Panc1 (cell line): ENCODE measurements around the gene RFFL. TPM values are rescaled to one million over a fixed set of nuclear protein-coding genes. Genes with fewer than 3 reads are reported as not detected.

ENCODE experiments used
- ATAC-seq: fragments of 200-7000 bp; cut with Tn5 transposase; 2 replicates; pipeline ENCODE4 v1.9.1; 2020; ENCODE audit warnings: mild to moderate bottlenecking, moderate library complexity
- BruUV-seq: library from RNA; stranded (reverse); fragments of 400-500 nt; replicated peaks from 2 replicates; lab custom pipeline; 2021; lab: Mats Ljungman, UMichigan
- CTCF ChIA-PET: fragments of 300-600 bp; sonication (Branson Sonifier 250); formaldehyde crosslinking; loops from one replicate; lab custom pipeline; 2022; ENCODE audit warnings: antibody characterized with exemption; lab: Charles Lee
- POLR2A ChIA-PET: fragments of 300-600 bp; sonication (Branson Sonifier 250); formaldehyde crosslinking; loops from one replicate; lab custom pipeline; 2022; ENCODE audit warnings: antibody characterized with exemption; lab: Charles Lee
- DNase-seq: peaks from one replicate; pipeline ENCODE4 v3.0.0-alpha.2; 2010; ENCODE audit warnings: low read depth, low spot score
- H3K27ac ChIP-seq: 2 replicates; pipeline ENCODE4 v1.5.1; 2011; ENCODE audit warnings: mild to moderate bottlenecking, low read length, inconsistent platforms
- H3K27me3 ChIP-seq: fragments of 200-500 bp; sonication (Bioruptor generic); 2 replicates; pipeline ENCODE4 v1.6.0; 2014; ENCODE audit warnings: low read length, inconsistent platforms; ENCODE audit not compliant: control insufficient read depth, insufficient read depth
- H3K36me3 ChIP-seq: fragments of 200-500 bp; sonication (Bioruptor generic); 2 replicates; pipeline ENCODE4 v1.5.1; 2014; ENCODE audit warnings: inconsistent platforms, mild to moderate bottlenecking, low read length, moderate library complexity; ENCODE audit not compliant: control insufficient read depth, insufficient read depth
- H3K4me1 ChIP-seq: 2 replicates; pipeline ENCODE4 v1.5.1; 2011; ENCODE audit warnings: inconsistent platforms, mild to moderate bottlenecking, low read length, moderate library complexity; ENCODE audit not compliant: control insufficient read depth, insufficient read depth
- H3K4me3 ChIP-seq, 2 experiments: 2 replicates each; pipeline ENCODE4 v1.5.1; 2011 to 2012; ENCODE audit warnings: low read depth in 2 of 2, low read length in 2 of 2, mild to moderate bottlenecking in 2 of 2, inconsistent platforms in 1 of 2, moderate library complexity in 1 of 2
- H3K9me3 ChIP-seq: fragments of 200-500 bp; sonication (Bioruptor generic); 2 replicates; pipeline ENCODE4 v1.5.1; 2014; ENCODE audit warnings: low read depth, mild to moderate bottlenecking, inconsistent platforms, low read length, moderate library complexity; ENCODE audit not compliant: control insufficient read depth, insufficient read depth
- CTCF ChIP-seq: fragments of 450-650 bp; IDR thresholded peaks from 2 replicates; pipeline ENCODE4 v1.5.1; 2017; ENCODE audit warnings: mild to moderate bottlenecking
- POLR2AphosphoS5 ChIP-seq: IDR thresholded peaks from 2 replicates; pipeline ENCODE4 v1.6.1; 2012; ENCODE audit warnings: mild to moderate bottlenecking, low read depth, low read length, moderate library complexity
- REST ChIP-seq, 2 experiments: IDR thresholded peaks; 2 replicates each; pipeline ENCODE4 v1.6.1; 2011 to 2012; ENCODE audit warnings: low read depth in 2 of 2, control low read depth in 1 of 2, low read length in 1 of 2, mild to moderate bottlenecking in 1 of 2, moderate library complexity in 1 of 2; ENCODE audit not compliant: insufficient read depth in 1 of 2
- SIN3A ChIP-seq: IDR thresholded peaks from 2 replicates; pipeline ENCODE4 v1.6.1; 2012; ENCODE audit warnings: low read depth, mild to moderate bottlenecking, low read length, moderate library complexity, borderline replicate concordance; ENCODE audit not compliant: insufficient read depth
- TCF7L2 ChIP-seq: IDR thresholded peaks from 2 replicates; pipeline ENCODE4 v1.6.1; 2011; ENCODE audit warnings: mild to moderate bottlenecking, low read depth, low read length, inconsistent platforms
- in situ Hi-C: cut with HindIII; loops from 2 replicates; pipeline ENCODE4 v1.10.0; 2016; ENCODE audit warnings: low sequenced_read_pairs, low pct_unique_long_range_greater_than_20kb
- intact Hi-C: fragments of 100-400 bp; cut with micrococcal nuclease; formaldehyde crosslinking; loops from one replicate; pipeline ENCODE4 v1.10.0; 2022; ENCODE audit not compliant: unreplicated experiment
- total RNA-seq: library from RNA; stranded (reverse); gene quantifications from one replicate; pipeline ENCODE4 v1.2.1, GENCODE V29; 2021; ENCODE audit not compliant: unreplicated experiment

RFFL gene
- total RNA-seq, 1 experiment from 2014 or later, result 38.4 TPM

- H3K27ac ChIP-seq, result peak overlapping the region; percentile 97
- H3K4me1 ChIP-seq, result peaks cover 15% of the 10 kb centered on the region
- H3K27me3 ChIP-seq, result no peaks in the 10 kb centered on the region
- in situ Hi-C loops, result no loop called here
- DNase-seq (no peak), ATAC-seq (peak; percentile 96)
- intact Hi-C loops, result no loop called here
- TF ChIP-seq SIN3A, result peak; percentile 20; the same call in 1 of the 2 replicates
- no peak for TF ChIP-seq REST (IDR thresholded peaks at IDR 0.05; ENCODE audit: insufficient read depth in 1 of 2, low read depth in 2 of 2, low read length in 1 of 2)
- peak; percentile 41 for TF ChIP-seq CTCF
- no peaks in the 10 kb centered on the region; the same call in 1 of the 2 replicates for H3K36me3 ChIP-seq
- POLR2A ChIA-PET, result interaction anchor here (0.5 to 0.8 kb wide), 2 partner anchors 10 to 22 kb away, joined by 3 to 13 read pairs; no protein-coding TSS in a partner anchor
- no peaks in the 10 kb centered on the region for H3K9me3 ChIP-seq
- CTCF ChIA-PET, result no interaction called here
- no TSS peak for BruUV-seq
- H3K4me3 ChIP-seq, result peak overlapping the region; percentile 66 to 79
Measured at GRCh38 chr17:34980681-34981537, 82.6 kb downstream of the RFFL start.

GRCh38 chr17:34980353-34980680, 83.2 kb downstream of the RFFL start, which contains the start of gene LIG3:
Gene LIG3 (plus strand): TSS chr17:34980512. CDS start chr17:34983006, 2,494 bp downstream.
- ChIA-PET POLR2A (interaction anchor here (0.5 to 0.8 kb wide), 3 partner anchors 10 to 368 kb away, joined by 3 to 13 read pairs (median 5); no protein-coding TSS in a partner anchor), CTCF (interaction anchor here (1.2 kb wide), 1 partner anchor 438 kb away, joined by 3 read pairs; no protein-coding TSS in a partner anchor)
- Histone ChIP-seq H3K4me1 (peaks cover 15% of the 10 kb centered on the region), H3K27me3 (no peaks in the 10 kb centered on the region), H3K9me3 (no peaks in the 10 kb centered on the region), H3K27ac (peak within 1 kb of the TSS; percentile 97), H3K36me3 (no peaks in the 10 kb centered on the region; the same call in 1 of the 2 replicates), H3K4me3 (peak within 1 kb of the TSS; percentile 66 to 79)
- in situ Hi-C loops, result no loop called here
- ATAC-seq (peak; percentile 95), DNase-seq (peak; percentile 51)
- intact Hi-C loops, result no loop called here
- BruUV-seq, result no TSS peak
- peak; percentile 79; the same call in 1 of the 2 replicates for TF ChIP-seq SIN3A
- peak; percentile 82 for TF ChIP-seq POLR2AphosphoS5
- TF ChIP-seq TCF7L2, result no peak; the same call in 1 of the 2 replicates
- TF ChIP-seq CTCF, result no peak
